Thyroid gland (tissue), 4 donors: Measurements from ENCODE around the gene EFNA3.

Experiments
- POLR2A ChIP-seq, 2 donors: fragments of 450-650 bp; IDR thresholded peaks; one replicate each; pipeline ENCODE4 v1.6.1; 2017; ENCODE audit warnings: antibody characterized with exemption in 2 of 2, mild to moderate bottlenecking in 2 of 2, moderate library complexity in 1 of 2
- TF ChIP-seq, protein P1 (sequence below), 6 experiments: fragments of 200-600 bp in 3 of 6; fragments of 450-650 bp in 3 of 6; sonication (generic) in 3 of 6; IDR thresholded peaks; one replicate each; pipeline ENCODE4 v1.5.1; 2016 to 2019; ENCODE audit warnings: antibody characterized with exemption in 6 of 6, mild to moderate bottlenecking in 2 of 6, inconsistent platforms in 1 of 6, moderate library complexity in 1 of 6

DNA sequence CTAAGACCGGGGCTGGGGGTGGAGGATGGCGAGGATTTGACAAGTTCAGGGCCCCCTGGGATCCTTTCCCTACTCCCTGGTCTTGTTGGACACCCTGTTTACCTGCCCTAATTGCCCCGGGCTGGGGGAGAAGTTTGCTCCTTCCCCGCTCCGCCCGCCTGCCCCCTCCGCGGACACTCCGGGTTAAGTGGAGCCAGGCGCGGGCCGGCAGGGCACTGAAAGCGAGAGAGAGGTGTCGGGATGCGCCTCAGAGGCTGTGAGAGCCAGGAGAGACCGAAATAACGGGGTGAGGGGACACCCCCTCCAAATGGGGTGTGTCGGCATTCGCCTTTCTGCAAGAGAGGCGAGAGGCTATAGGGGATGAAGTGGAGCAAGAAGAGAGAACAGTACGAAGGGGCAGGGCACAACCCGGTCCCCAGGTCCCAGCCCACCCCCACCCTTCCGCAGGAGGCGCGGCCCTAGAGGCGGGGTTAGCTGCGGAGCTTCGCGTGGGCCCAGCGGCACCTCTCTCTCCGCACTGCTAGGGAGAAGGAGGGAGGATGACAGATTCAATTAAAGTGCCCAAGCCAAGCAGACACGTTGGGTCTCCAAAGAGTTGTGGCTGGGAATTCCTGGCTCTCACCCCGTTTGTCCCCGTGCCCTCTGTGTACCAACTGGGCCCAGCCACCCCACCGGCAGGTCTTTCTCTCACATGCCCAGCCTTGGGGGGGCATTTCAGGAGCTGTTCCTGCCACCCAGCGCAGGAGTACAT is 3.8 kb downstream of the EFNA3 start:
- TF ChIP-seq, protein P1, sequence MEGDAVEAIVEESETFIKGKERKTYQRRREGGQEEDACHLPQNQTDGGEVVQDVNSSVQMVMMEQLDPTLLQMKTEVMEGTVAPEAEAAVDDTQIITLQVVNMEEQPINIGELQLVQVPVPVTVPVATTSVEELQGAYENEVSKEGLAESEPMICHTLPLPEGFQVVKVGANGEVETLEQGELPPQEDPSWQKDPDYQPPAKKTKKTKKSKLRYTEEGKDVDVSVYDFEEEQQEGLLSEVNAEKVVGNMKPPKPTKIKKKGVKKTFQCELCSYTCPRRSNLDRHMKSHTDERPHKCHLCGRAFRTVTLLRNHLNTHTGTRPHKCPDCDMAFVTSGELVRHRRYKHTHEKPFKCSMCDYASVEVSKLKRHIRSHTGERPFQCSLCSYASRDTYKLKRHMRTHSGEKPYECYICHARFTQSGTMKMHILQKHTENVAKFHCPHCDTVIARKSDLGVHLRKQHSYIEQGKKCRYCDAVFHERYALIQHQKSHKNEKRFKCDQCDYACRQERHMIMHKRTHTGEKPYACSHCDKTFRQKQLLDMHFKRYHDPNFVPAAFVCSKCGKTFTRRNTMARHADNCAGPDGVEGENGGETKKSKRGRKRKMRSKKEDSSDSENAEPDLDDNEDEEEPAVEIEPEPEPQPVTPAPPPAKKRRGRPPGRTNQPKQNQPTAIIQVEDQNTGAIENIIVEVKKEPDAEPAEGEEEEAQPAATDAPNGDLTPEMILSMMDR (IDR thresholded peaks at IDR 0.05): no peak
- no peak for TF ChIP-seq POLR2A (IDR thresholded peaks at IDR 0.05)
